GM12878 (cell line): ENCODE results near the gene PIK3R2. TPM values are rescaled to one million over a fixed set of nuclear protein-coding genes. Genes with fewer than 3 reads are reported as not detected.
A peak's percentile ranks its signal among the peaks of the same experiment; 100 is the strongest.

Experiments used
- ATAC-seq: fragments of 200-7000 bp; cut with Tn5 transposase; 3 replicates; pipeline ENCODE4 v1.9.1; 2020; ENCODE audit warnings: mild to moderate bottlenecking, moderate library complexity
- BruUV-seq: library from RNA; stranded (reverse); fragments of 400-500 nt; replicated peaks from 2 replicates; lab custom pipeline; 2021; lab: Mats Ljungman, UMichigan
- CTCF ChIA-PET: fragments of 300-600 bp; sonication (Branson Sonifier 250); formaldehyde crosslinking; extraction: SDS; loops from one replicate; lab custom pipeline; 2021; ENCODE audit warnings: inconsistent platforms; lab: Yijun Ruan, JAX
- POLR2A ChIA-PET: fragments of 350-600 bp; formaldehyde crosslinking; extraction: SDS; loops from one replicate; lab custom pipeline; 2021; ENCODE audit warnings: inconsistent platforms; lab: Charles Lee
- RAD21 ChIA-PET: fragments of 300-600 bp; sonication (Branson Sonifier 250); formaldehyde crosslinking; loops from one replicate; lab custom pipeline; 2023; ENCODE audit warnings: antibody characterized with exemption; ENCODE audit not compliant: unreplicated experiment; lab: Charles Lee
- SMC1A ChIA-PET: fragments of 300-600 bp; sonication (Branson Sonifier 250); formaldehyde crosslinking; loops from one replicate; lab custom pipeline; 2023; ENCODE audit not compliant: unreplicated experiment, uncharacterized antibody; lab: Charles Lee
- DNase-seq: peaks from one replicate; pipeline ENCODE4 v3.0.0-alpha.2; 2011; ENCODE audit warnings: low read depth, low spot score
- FAIRE-seq: peaks from 3 replicates; lab custom pipeline; 2011; peaks lifted over from hg19 to GRCh38; lab: Jason Lieb, UNC
- H2AFZ ChIP-seq: 2 replicates; pipeline ENCODE4 v1.6.0; 2011; ENCODE audit warnings: low read depth, low read length, control low read depth; ENCODE audit not compliant: control insufficient read depth
- H3K27ac ChIP-seq: 2 replicates; pipeline ENCODE4 v1.5.1; 2011; ENCODE audit warnings: control low read depth; ENCODE audit not compliant: control insufficient read depth, insufficient read depth
- H3K27me3 ChIP-seq, 2 experiments: replicated peaks in 1 of 2; 2 replicates each; pipeline versions ENCODE4 v1.6.0 to v1.6.1; 2011; ENCODE audit warnings: low read length in 1 of 2; ENCODE audit not compliant: control insufficient read depth in 2 of 2, insufficient read depth in 2 of 2
- H3K36me3 ChIP-seq, 2 experiments: 2 replicates each; pipeline ENCODE4 v1.5.1; 2011; ENCODE audit warnings: low read length in 1 of 2; ENCODE audit not compliant: control insufficient read depth in 2 of 2, insufficient read depth in 2 of 2
- H3K4me1 ChIP-seq: 2 replicates; pipeline ENCODE4 v1.6.1; 2011; ENCODE audit warnings: mild to moderate bottlenecking, low read length, moderate library complexity, mixed read lengths; ENCODE audit not compliant: control insufficient read depth, insufficient read depth
- H3K4me2 ChIP-seq: 2 replicates; pipeline ENCODE4 v1.6.0; 2011; ENCODE audit warnings: control low read depth; ENCODE audit not compliant: control insufficient read depth, insufficient read depth
- H3K4me3 ChIP-seq: fragments of 200-600 bp; sonication (generic); 2 replicates; pipeline ENCODE4 v1.5.1; 2016
- H3K79me2 ChIP-seq: 2 replicates; pipeline ENCODE4 v1.6.0; 2011; ENCODE audit warnings: low read length; ENCODE audit not compliant: control insufficient read depth, insufficient read depth
- H3K9ac ChIP-seq: 2 replicates; pipeline ENCODE4 v1.8.0; 2011; ENCODE audit warnings: low read length, control low read depth, mixed read lengths; ENCODE audit not compliant: control insufficient read depth, insufficient read depth
- H3K9me3 ChIP-seq: replicated peaks from 3 replicates; pipeline ENCODE4 v1.5.1; 2011; ENCODE audit warnings: mild to moderate bottlenecking, low read length; ENCODE audit not compliant: control insufficient read depth, insufficient read depth
- H4K20me1 ChIP-seq: 2 replicates; pipeline ENCODE4 v1.6.0; 2011; ENCODE audit not compliant: control insufficient read depth, insufficient read depth
- CEBPB ChIP-seq, 2 experiments: fragments of 150-350 bp in 1 of 2; IDR thresholded peaks; 2 replicates each; pipeline ENCODE4 v1.6.1; 2012 to 2014; ENCODE audit warnings: low read depth in 2 of 2, low read length in 2 of 2, borderline replicate concordance in 1 of 2, inconsistent platforms in 1 of 2
- CREM ChIP-seq: IDR thresholded peaks from 2 replicates; pipeline ENCODE4 v1.6.1; 2014; ENCODE audit warnings: antibody characterized with exemption, low read depth
- NR2F1 ChIP-seq: fragments of 450-650 bp; conservative IDR thresholded peaks from 2 replicates; pipeline ENCODE4 v1.6.1; 2017; ENCODE audit warnings: mild to moderate bottlenecking
- POLR2AphosphoS2 ChIP-seq: IDR thresholded peaks from 2 replicates; pipeline ENCODE4 v1.6.1; 2011; ENCODE audit warnings: low read depth, mild to moderate bottlenecking, low read length, improper control_type of control experiment, moderate library complexity
- POLR2AphosphoS5 ChIP-seq: IDR thresholded peaks from 2 replicates; pipeline ENCODE4 v1.6.1; 2011; ENCODE audit warnings: mild to moderate bottlenecking, low read length, inconsistent platforms
- RUNX3 ChIP-seq: IDR thresholded peaks from 2 replicates; pipeline ENCODE4 v1.6.1; 2012; ENCODE audit warnings: low read length, inconsistent platforms
- SMARCA5 ChIP-seq: fragments of 450-650 bp; IDR thresholded peaks from 2 replicates; pipeline ENCODE4 v1.6.1; 2017; ENCODE audit warnings: mild to moderate bottlenecking
- TCF12 ChIP-seq: IDR thresholded peaks from 2 replicates; pipeline ENCODE4 v1.6.1; 2011; ENCODE audit warnings: low read depth, mild to moderate bottlenecking, low read length
- TCF7 ChIP-seq: IDR thresholded peaks from 2 replicates; pipeline ENCODE4 v1.6.1; 2014; ENCODE audit warnings: antibody characterized with exemption, borderline replicate concordance
- USF2 ChIP-seq: IDR thresholded peaks from 2 replicates; pipeline ENCODE4 v1.6.1; 2011; ENCODE audit warnings: low read depth, low read length, improper control_type of control experiment, borderline replicate concordance
- YBX1 ChIP-seq: fragments of 450-650 bp; IDR thresholded peaks from 2 replicates; pipeline ENCODE4 v1.6.1; 2016; ENCODE audit warnings: antibody characterized with exemption
- ZNF592 ChIP-seq: fragments of 450-650 bp; IDR thresholded peaks from 2 replicates; pipeline ENCODE4 v1.6.1; 2017; ENCODE audit warnings: mild to moderate bottlenecking, moderate library complexity
- WGBS: methylation state at CpG from one replicate; pipeline ENCODE4 v1.1.6; 2016; ENCODE audit warnings: low lambda C conversion rate; ENCODE audit not compliant: insufficient replicate concordance, insufficient coverage; ENCODE audit errors: missing lambda C conversion rate; 5-methylcytosine and 5-hydroxymethylcytosine counted together
- in situ Hi-C: fragments of 300-500 bp; cut with MboI; formaldehyde crosslinking; loops from 9 replicates; pipeline ENCODE4 v1.14.3; 2018; ENCODE audit warnings: mixed read lengths
- intact Hi-C: fragments of 100-400 bp; cut with micrococcal nuclease; formaldehyde crosslinking; loops from one replicate; pipeline ENCODE4 v1.14.2; 2022; ENCODE audit not compliant: unreplicated experiment
- polyA plus RNA-seq, 11 experiments: library from polyadenylated mRNA; depleted of rRNA in 4 of 11; unstranded in 6 of 11; stranded (reverse) in 5 of 11; fragments of >200 nt; fragmentation: Nextera tagmentation in 4 of 11; fragmentation: Illumina TruSeq in 1 of 11; extraction: Ambion mirVana in 4 of 11; extraction: Trizol in 1 of 11; gene quantifications; 1 replicate in 1 of 11; 2 replicates in 10 of 11; pipeline versions ENCODE4 v1.2.1 to v1.2.3, GENCODE V29; 2011 to 2016; ENCODE audit warnings: inconsistent platforms in 2 of 11, missing spikeins in 2 of 11, low read depth in 1 of 11
- total RNA-seq, 4 experiments: library from RNA; depleted of rRNA in 3 of 4; stranded (reverse); fragments of >200 nt in 3 of 4; fragmentation: Illumina TruSeq in 1 of 4; extraction: Trizol in 1 of 4; gene quantifications; 2 replicates each; pipeline versions ENCODE4 v1.2.1 to v1.2.3, GENCODE V29; 2013 to 2021

Gene PIK3R2
- total and polyA plus RNA-seq, 10 of the 15 experiments (the other 5 are each of a cell fraction or from before 2014, with no cell fraction given) = 0.26 to 22.6 (median 2.5) TPM

- CTCF ChIA-PET = interaction anchor here (0.6 to 2.0 kb wide), 15 partner anchors 9 to 703 kb away, joined by 3 to 9 read pairs (median 4); partner anchors contain the start of gene MAST3
- Histone ChIP-seq H3K4me1 (peaks cover 55% of the 10 kb centered on the region), H3K79me2 (peaks cover 22% of the 10 kb centered on the region), H3K9me3 (no peaks in the 10 kb centered on the region), H3K4me3 (no peak overlapping the region), H3K27ac (peak overlapping the region; percentile 79), H4K20me1 (no peaks in the 10 kb centered on the region), H3K4me2 (peak overlapping the region; percentile 85), H3K27me3 (no peaks in the 10 kb centered on the region), H3K36me3 (peaks cover 0 to 8% of the 10 kb centered on the region in 2 experiments; a peak in 3 of 4 replicates), H2AFZ (peak overlapping the region; percentile 24; the same call in 1 of the 2 replicates), H3K9ac (peak overlapping the region; percentile 65)
- SMC1A ChIA-PET = interaction anchor here (0.7 to 2.3 kb wide), 12 partner anchors 11 to 81 kb away, joined by 3 to 20 read pairs (median 5); partner anchors contain the start of genes MAST3, MPV17L2 and PIK3R2
- WGBS = 5% methylated on average over 16 of the region's 16 CpGs
- POLR2A ChIA-PET = interaction anchor here (0.5 to 3.0 kb wide), 23 partner anchors 9 to 1584 kb away, joined by 3 to 24 read pairs (median 4); partner anchors contain the start of genes JAK3, JUND, MAST3 and MPV17L2
- BruUV-seq = no TSS peak
- FAIRE-seq = peak; percentile 54
- RAD21 ChIA-PET = interaction anchor here (0.7 to 3.2 kb wide), 22 partner anchors 10 to 203 kb away, joined by 3 to 29 read pairs (median 5); partner anchors contain the start of genes IL12RB1, JUND, MAST3 and MPV17L2
- peak; percentile 38 for ATAC-seq
- peak; percentile 90 for DNase-seq
- in situ Hi-C loops (no loop called here), intact Hi-C loops (loop anchor here (5.0 kb wide), 2 partner anchors 73 to 223 kb away; partner anchors contain the start of gene MAST3)
- TF ChIP-seq RUNX3 (peak; percentile 33; the same call in 1 of the 2 replicates), CREM (peak; percentile 47; the same call in 1 of the 2 replicates), USF2 (no peak), POLR2AphosphoS2 (0 out of 2 replicates have a peak, but pooled peaks have one; percentile 41), POLR2AphosphoS5 (peak; percentile 49; the same call in 1 of the 2 replicates), ZNF592 (peak; percentile 77; the same call in 1 of the 2 replicates), TCF7 (0 out of 2 replicates have a peak, but pooled peaks have one; percentile 62), SMARCA5 (peak; percentile 66; the same call in 1 of the 2 replicates), CEBPB (IDR thresholded peaks at IDR 0.05; ENCODE audit: borderline replicate concordance in 1 of 2, low read depth in 2 of 2, low read length in 2 of 2) (no peak), TCF12 (peak; percentile 93), NR2F1 (peak; percentile 94), YBX1 (peak; percentile 98)
Observed at GRCh38 chr19:18170714-18171255, 17.8 kb downstream of the PIK3R2 start.
